NB4 (cell line): Measurements from ENCODE around the gene GEN1.
"Not testable (repeated sequence)": the region's sequence is repeated elsewhere in the genome, so short reads cannot be mapped to it uniquely, and the experiment has no call there.

Experiments
- DNase-seq: peaks from one replicate; pipeline ENCODE4 v3.0.0; 2010; ENCODE audit warnings: low read depth
- H3K4me3 ChIP-seq: one replicate; pipeline ENCODE4 v1.5.1; 2011; ENCODE audit warnings: mild to moderate bottlenecking, low read depth, low read length, moderate library complexity
- MYC ChIP-seq: IDR thresholded peaks from 2 replicates; pipeline ENCODE4 v1.6.1; 2011; ENCODE audit warnings: low read depth, low read length
- POLR2A ChIP-seq: IDR thresholded peaks from 2 replicates; pipeline ENCODE4 v1.6.1; 2011; ENCODE audit warnings: mild to moderate bottlenecking; ENCODE audit not compliant: insufficient read length; ENCODE audit errors: extremely low read depth
- TF ChIP-seq, protein P1 (sequence below): IDR thresholded peaks from 2 replicates; pipeline ENCODE4 v1.6.1; 2011; ENCODE audit warnings: low read depth, low read length
- TF ChIP-seq, protein P2 (sequence below): IDR thresholded peaks from one replicate; pipeline ENCODE4 v1.5.1; 2012; ENCODE audit warnings: low read depth, low read length

The GEN1 gene

GRCh38 chr2:17818235-17818815 is 64.4 kb downstream of the GEN1 start:
- TF ChIP-seq, protein P1, sequence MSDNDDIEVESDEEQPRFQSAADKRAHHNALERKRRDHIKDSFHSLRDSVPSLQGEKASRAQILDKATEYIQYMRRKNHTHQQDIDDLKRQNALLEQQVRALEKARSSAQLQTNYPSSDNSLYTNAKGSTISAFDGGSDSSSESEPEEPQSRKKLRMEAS: no peak
- no peak for DNase-seq
- no peak overlapping the region for H3K4me3 ChIP-seq

- DNase-seq: no peak
- TF ChIP-seq, protein P2, sequence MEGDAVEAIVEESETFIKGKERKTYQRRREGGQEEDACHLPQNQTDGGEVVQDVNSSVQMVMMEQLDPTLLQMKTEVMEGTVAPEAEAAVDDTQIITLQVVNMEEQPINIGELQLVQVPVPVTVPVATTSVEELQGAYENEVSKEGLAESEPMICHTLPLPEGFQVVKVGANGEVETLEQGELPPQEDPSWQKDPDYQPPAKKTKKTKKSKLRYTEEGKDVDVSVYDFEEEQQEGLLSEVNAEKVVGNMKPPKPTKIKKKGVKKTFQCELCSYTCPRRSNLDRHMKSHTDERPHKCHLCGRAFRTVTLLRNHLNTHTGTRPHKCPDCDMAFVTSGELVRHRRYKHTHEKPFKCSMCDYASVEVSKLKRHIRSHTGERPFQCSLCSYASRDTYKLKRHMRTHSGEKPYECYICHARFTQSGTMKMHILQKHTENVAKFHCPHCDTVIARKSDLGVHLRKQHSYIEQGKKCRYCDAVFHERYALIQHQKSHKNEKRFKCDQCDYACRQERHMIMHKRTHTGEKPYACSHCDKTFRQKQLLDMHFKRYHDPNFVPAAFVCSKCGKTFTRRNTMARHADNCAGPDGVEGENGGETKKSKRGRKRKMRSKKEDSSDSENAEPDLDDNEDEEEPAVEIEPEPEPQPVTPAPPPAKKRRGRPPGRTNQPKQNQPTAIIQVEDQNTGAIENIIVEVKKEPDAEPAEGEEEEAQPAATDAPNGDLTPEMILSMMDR: no peak
- TF ChIP-seq POLR2A (no peak), MYC (no peak)
- TF ChIP-seq, protein P1: no peak
- no peak overlapping the region for H3K4me3 ChIP-seq
These were observed 67.1 kb downstream of the GEN1 start for GRCh38 chr2:17821080-17821479.

GRCh38 chr2:17821535-17822444 is 67.9 kb downstream of the GEN1 start:
- no peak for DNase-seq
- no peak overlapping the region for H3K4me3 ChIP-seq
- TF ChIP-seq, protein P2: no peak
- TF ChIP-seq, protein P1: no peak
- no peak for TF ChIP-seq POLR2A
- TF ChIP-seq MYC: no peak

DNA sequence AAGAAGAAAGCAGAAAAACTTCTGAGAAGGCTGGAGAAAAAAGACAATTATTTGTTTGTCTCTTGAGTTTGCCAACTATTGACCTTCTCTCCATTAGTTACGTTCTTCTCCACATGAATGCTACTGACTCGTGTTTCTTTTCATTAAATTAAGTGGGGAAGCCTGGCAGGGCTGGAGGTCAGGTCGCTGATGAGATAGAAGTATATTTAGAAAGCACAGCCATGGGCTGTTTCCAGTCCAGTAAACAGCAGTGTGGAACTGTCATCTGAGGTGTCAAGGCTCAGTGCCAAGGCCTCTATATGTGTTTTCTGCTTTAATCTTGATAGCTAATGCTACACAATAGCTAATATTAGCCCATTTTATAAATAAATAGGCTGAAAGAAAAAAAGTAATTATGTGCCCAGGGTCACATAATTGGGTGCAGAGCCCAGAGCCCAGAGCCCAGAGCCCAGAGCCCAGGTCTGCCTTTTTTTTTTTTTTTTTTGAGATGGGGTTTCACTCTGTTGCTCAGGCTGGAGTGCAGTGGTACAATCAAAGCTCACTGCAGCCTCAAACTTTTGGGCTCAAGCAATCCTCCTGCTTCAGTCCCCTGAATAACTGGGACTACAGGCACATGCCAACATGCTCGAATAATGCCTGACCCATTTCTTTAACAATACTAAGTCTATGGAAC is 68.6 kb downstream of the GEN1 start:
- DNase-seq: no peak
- no peak overlapping the region for H3K4me3 ChIP-seq
- TF ChIP-seq, protein P2: no peak
- no peak for TF ChIP-seq POLR2A
- TF ChIP-seq, protein P1: no peak
- no peak for TF ChIP-seq MYC

DNA sequence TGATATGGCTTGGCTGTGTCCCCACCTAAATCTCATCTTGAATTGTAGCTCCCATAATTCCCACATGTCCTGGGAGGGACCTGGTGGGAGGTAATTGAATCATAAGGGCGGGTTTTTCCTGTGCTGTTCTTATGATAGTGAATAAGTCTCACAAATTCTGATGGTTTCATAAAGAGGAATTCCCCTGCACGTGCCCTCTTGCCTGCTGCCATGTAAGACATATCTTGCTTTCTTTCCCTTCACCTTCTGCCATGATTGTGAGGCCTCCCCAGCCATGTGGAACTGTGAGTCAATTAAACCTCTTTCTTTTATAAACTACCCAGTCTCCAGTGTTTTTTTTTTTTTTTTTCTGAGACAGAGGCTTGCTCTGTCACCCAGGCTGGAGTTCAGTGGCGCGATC is 69.7 kb downstream of the GEN1 start:
- not testable (repeated sequence) for H3K4me3 ChIP-seq, DNase-seq

DNA sequence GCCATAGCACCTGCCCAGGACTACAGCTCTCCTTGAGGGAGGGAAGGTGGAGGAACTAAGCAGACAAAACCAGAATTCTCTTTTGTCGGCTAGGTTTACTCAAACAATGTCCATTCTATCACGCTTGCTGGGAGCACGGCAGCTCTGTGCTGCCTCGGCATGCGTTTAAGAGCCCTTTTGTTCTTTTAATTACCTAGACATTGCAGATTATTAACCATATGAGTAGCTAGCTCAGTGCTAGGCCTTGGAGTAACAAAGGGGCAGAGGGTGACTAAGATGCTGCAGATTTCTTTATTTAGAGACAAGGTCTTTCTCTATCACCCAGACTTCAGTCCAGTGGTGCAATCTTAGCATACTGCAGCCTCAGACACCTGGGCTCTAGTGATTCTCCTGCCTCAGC is 73.4 kb downstream of the GEN1 start:
- DNase-seq: no peak
- TF ChIP-seq, protein P2: no peak
- TF ChIP-seq POLR2A: no peak
- TF ChIP-seq, protein P1: no peak
- TF ChIP-seq MYC: no peak
- H3K4me3 ChIP-seq: no peak overlapping the region
